AG09319 (cell line): Measurements from ENCODE around the gene BAZ2B.
"Not testable (repeated sequence)": the region's sequence is repeated elsewhere in the genome, so short reads cannot be mapped to it uniquely, and the experiment has no call there.

Experiments used
- DNase-seq: peaks from one replicate; pipeline ENCODE4 v3.0.0-alpha.2; 2010; ENCODE audit warnings: low read depth; ENCODE audit errors: extremely low read depth
- CTCF ChIP-seq: IDR thresholded peaks from 2 replicates; pipeline ENCODE4 v1.5.1; 2011; ENCODE audit warnings: low read depth, mild to moderate bottlenecking, inconsistent platforms, low read length, moderate library complexity

Gene BAZ2B

GRCh38 chr2:159427048-159427447 is 189.3 kb downstream of the BAZ2B start:
- no peak for TF ChIP-seq CTCF
- DNase-seq: no peak

- no peak for TF ChIP-seq CTCF
- no peak for DNase-seq
Measured at GRCh38 chr2:159419403-159419802, 196.9 kb downstream of the BAZ2B start.

GRCh38 chr2:159411460-159411859 is 204.9 kb downstream of the BAZ2B start:
- DNase-seq: no peak
- TF ChIP-seq CTCF: no peak

GRCh38 chr2:159410276-159410675 is 206.1 kb downstream of the BAZ2B start:
- TF ChIP-seq CTCF: no peak
- no peak for DNase-seq

GRCh38 chr2:159409116-159409800 is 207.1 kb downstream of the BAZ2B start:
- no peak for DNase-seq

GRCh38 chr2:159402790-159403189 is 213.6 kb downstream of the BAZ2B start:
- DNase-seq: no peak
- no peak for TF ChIP-seq CTCF

More at GRCh38 chr2:159409116-159409800, 207.1 kb downstream of the BAZ2B start:
- TF ChIP-seq CTCF: no peak

- not testable (repeated sequence) for DNase-seq
Measured at GRCh38 chr2:159402160-159402559, 214.2 kb downstream of the BAZ2B start.
